ENCODE measurements around the gene ZC3H12A.

- no peak for TF ChIP-seq CTCF (conservative IDR thresholded peaks at IDR 0.05; ENCODE audit: low read length)
- TF ChIP-seq EZH2phosphoT487 (IDR thresholded peaks at IDR 0.05; ENCODE audit: borderline replicate concordance), result no peak
Measured at GRCh38 chr1:37475380-37476086, 1.2 kb downstream of the ZC3H12A start.
